Activated T-helper 1 cell treated with anti-CD3 and anti-CD28 coated beads, Interleukin-12 subunit alpha, Interleukin-12 subunit beta, Interleukin-2, Interleukin-4 antibody, amounts not matched to agents 30 ng/mL and 10 ng/mL and 1 ng/mL, durations not matched to agents 14 hours and 24 hours and 36 hours (primary cell): Measurements from ENCODE around the gene ANO3. TPM values are rescaled to one million over a fixed set of nuclear protein-coding genes. Genes with fewer than 3 reads are reported as not detected.

Experiments
- DNase-seq: peaks from one replicate; pipeline ENCODE4 v3.0.0; 2021; ENCODE audit warnings: low spot score
- H3K27ac Mint-ChIP-seq: one replicate; pipeline ENCODE4 v1.8.0; 2021; ENCODE audit warnings: mild to moderate bottlenecking, mixed read lengths
- H3K27me3 Mint-ChIP-seq: one replicate; pipeline ENCODE4 v1.8.0; 2022; ENCODE audit warnings: mild to moderate bottlenecking, moderate library complexity, mixed read lengths; ENCODE audit not compliant: insufficient read depth
- H3K36me3 Mint-ChIP-seq: one replicate; pipeline ENCODE4 v1.8.0; 2021; ENCODE audit warnings: low read depth, mixed read lengths
- H3K4me1 Mint-ChIP-seq: one replicate; pipeline ENCODE4 v1.8.0; 2021; ENCODE audit warnings: low read depth, mixed read lengths
- H3K4me3 Mint-ChIP-seq: one replicate; pipeline ENCODE4 v1.8.0; 2021; ENCODE audit warnings: mild to moderate bottlenecking, moderate library complexity, mixed read lengths
- H3K9me3 Mint-ChIP-seq: one replicate; pipeline ENCODE4 v1.8.0; 2021; ENCODE audit warnings: mixed read lengths
- intact Hi-C: fragments of 100-400 bp; cut with micrococcal nuclease; formaldehyde crosslinking; loops from one replicate; pipeline ENCODE4 v1.15.1; 2024
- total RNA-seq: library from RNA; stranded (reverse); gene quantifications from 2 replicates; pipeline ENCODE4 v1.2.3, GENCODE V29; 2022

Gene ANO3
- total RNA-seq, 1 donor from 2014 or later: not detected

- H3K4me1 Mint-ChIP-seq: no peaks in the 10 kb centered on the region
- H3K36me3 Mint-ChIP-seq: no peaks in the 10 kb centered on the region
- H3K27ac Mint-ChIP-seq: no peak overlapping the region
- H3K27me3 Mint-ChIP-seq: no peaks in the 10 kb centered on the region
- DNase-seq: no peak
- intact Hi-C loops: no loop called here
- H3K4me3 Mint-ChIP-seq: no peak overlapping the region
- H3K9me3 Mint-ChIP-seq: no peaks in the 10 kb centered on the region
These were observed 368.8 kb downstream of the ANO3 start for GRCh38 chr11:26700574-26701235.

- H3K9me3 Mint-ChIP-seq: no peaks in the 10 kb centered on the region
These were observed 370.5 kb downstream of the ANO3 start for GRCh38 chr11:26702406-26702805.

GRCh38 chr11:26703411-26704191, 371.7 kb downstream of the ANO3 start:
- Mint-ChIP-seq H3K36me3 (no peaks in the 10 kb centered on the region), H3K4me3 (no peak overlapping the region), H3K27me3 (no peaks in the 10 kb centered on the region), H3K9me3 (no peaks in the 10 kb centered on the region), H3K4me1 (no peaks in the 10 kb centered on the region), H3K27ac (no peak overlapping the region)
- intact Hi-C loops: no loop called here
- no peak for DNase-seq

More at GRCh38 chr11:26702406-26702805, 370.5 kb downstream of the ANO3 start:
- H3K27ac Mint-ChIP-seq: no peak overlapping the region
- H3K4me3 Mint-ChIP-seq: no peak overlapping the region
- intact Hi-C loops: no loop called here
- H3K36me3 Mint-ChIP-seq: no peaks in the 10 kb centered on the region
- DNase-seq: no peak
- no peaks in the 10 kb centered on the region for H3K4me1 Mint-ChIP-seq
- no peaks in the 10 kb centered on the region for H3K27me3 Mint-ChIP-seq

GRCh38 chr11:26704249-26704648, 372.3 kb downstream of the ANO3 start:
- Mint-ChIP-seq H3K36me3 (no peaks in the 10 kb centered on the region), H3K27me3 (no peaks in the 10 kb centered on the region), H3K4me1 (no peaks in the 10 kb centered on the region), H3K4me3 (no peak overlapping the region), H3K9me3 (no peaks in the 10 kb centered on the region), H3K27ac (no peak overlapping the region)
- no peak for DNase-seq
- intact Hi-C loops: no loop called here

GRCh38 chr11:26706181-26706580, 374.3 kb downstream of the ANO3 start:
- Mint-ChIP-seq H3K4me1 (no peaks in the 10 kb centered on the region), H3K4me3 (no peak overlapping the region), H3K36me3 (no peaks in the 10 kb centered on the region), H3K27ac (no peak overlapping the region), H3K9me3 (no peaks in the 10 kb centered on the region), H3K27me3 (no peaks in the 10 kb centered on the region)
- intact Hi-C loops: no loop called here
- no peak for DNase-seq

GRCh38 chr11:26708736-26709456, 377.0 kb downstream of the ANO3 start:
- DNase-seq: no peak
- Mint-ChIP-seq H3K4me3 (no peak overlapping the region), H3K27me3 (no peaks in the 10 kb centered on the region), H3K9me3 (no peaks in the 10 kb centered on the region), H3K36me3 (no peaks in the 10 kb centered on the region), H3K27ac (no peak overlapping the region), H3K4me1 (no peaks in the 10 kb centered on the region)
- intact Hi-C loops: no loop called here

- intact Hi-C loops: no loop called here
- H3K36me3 Mint-ChIP-seq: no peaks in the 10 kb centered on the region
- H3K4me1 Mint-ChIP-seq: no peaks in the 10 kb centered on the region
- H3K9me3 Mint-ChIP-seq: no peaks in the 10 kb centered on the region
- no peak for DNase-seq
- H3K4me3 Mint-ChIP-seq: no peak overlapping the region
- no peak overlapping the region for H3K27ac Mint-ChIP-seq
- H3K27me3 Mint-ChIP-seq: no peaks in the 10 kb centered on the region
These were observed 378.6 kb downstream of the ANO3 start for GRCh38 chr11:26710489-26710888.

GRCh38 chr11:26712497-26712896, 380.6 kb downstream of the ANO3 start:
- Mint-ChIP-seq H3K27ac (no peak overlapping the region), H3K27me3 (no peaks in the 10 kb centered on the region), H3K9me3 (no peaks in the 10 kb centered on the region), H3K4me3 (no peak overlapping the region), H3K4me1 (no peaks in the 10 kb centered on the region), H3K36me3 (no peaks in the 10 kb centered on the region)
- no peak for DNase-seq
- intact Hi-C loops: no loop called here

Other genes starting within 250 kb of the ANO3 start
- gene MUC15, start 240.1 kb downstream of the ANO3 start, total RNA-seq: not detected in 2 replicates